Measurements from ENCODE around the gene RERG.
A peak's percentile ranks its signal among the peaks of the same experiment; 100 is the strongest.

RERG gene

GRCh38 chr12:15220915-15221885, at the start of gene RERG:
Gene RERG, minus strand, starts transcription at chr12:15221417. Its CDS starts 3,928 bp downstream, at chr12:15217489.
- peak within 1 kb of the TSS; percentile 52 for H3K4me3 ChIP-seq (ENCODE audit: control insufficient read depth, low read depth, low read length)
- peak; percentile 75 for TF ChIP-seq CTCF (conservative IDR thresholded peaks at IDR 0.05; ENCODE audit: control insufficient read depth, insufficient read depth, low read depth, low read length)
- peak; percentile 69 for DNase-seq (ENCODE audit: low read depth)

- no peak overlapping the region for H3K4me3 ChIP-seq (ENCODE audit: control insufficient read depth, low read depth, low read length)
- TF ChIP-seq CTCF (conservative IDR thresholded peaks at IDR 0.05; ENCODE audit: control insufficient read depth, insufficient read depth, low read depth, low read length) = no peak
- no peak for DNase-seq (ENCODE audit: low read depth)
Measured at GRCh38 chr12:15270591-15270990, 49.4 kb upstream of the RERG start.

GRCh38 chr12:15268927-15269552, 47.8 kb upstream of the RERG start:
- DNase-seq (ENCODE audit: low read depth) = peak; percentile 81
- no peak overlapping the region for H3K4me3 ChIP-seq (ENCODE audit: control insufficient read depth, low read depth, low read length)
- peak; percentile 93 for TF ChIP-seq CTCF (conservative IDR thresholded peaks at IDR 0.05; ENCODE audit: control insufficient read depth, insufficient read depth, low read depth, low read length)

- no peak for DNase-seq (ENCODE audit: low read depth)
- no peak overlapping the region for H3K4me3 ChIP-seq (ENCODE audit: control insufficient read depth, low read depth, low read length)
- no peak for TF ChIP-seq CTCF (conservative IDR thresholded peaks at IDR 0.05; ENCODE audit: control insufficient read depth, insufficient read depth, low read depth, low read length)
Measured at GRCh38 chr12:15268309-15268708, 47.1 kb upstream of the RERG start.

- no peak overlapping the region for H3K4me3 ChIP-seq (ENCODE audit: control insufficient read depth, low read depth, low read length)
- no peak for DNase-seq (ENCODE audit: low read depth)
- no peak for TF ChIP-seq CTCF (conservative IDR thresholded peaks at IDR 0.05; ENCODE audit: control insufficient read depth, insufficient read depth, low read depth, low read length)
Measured at GRCh38 chr12:15265875-15266274, 44.7 kb upstream of the RERG start.

GRCh38 chr12:15256761-15257160, 35.5 kb upstream of the RERG start:
- H3K4me3 ChIP-seq (ENCODE audit: control insufficient read depth, low read depth, low read length) = no peak overlapping the region
- peak; percentile 93 for DNase-seq (ENCODE audit: low read depth)
- TF ChIP-seq CTCF (conservative IDR thresholded peaks at IDR 0.05; ENCODE audit: control insufficient read depth, insufficient read depth, low read depth, low read length) = no peak
